Measurements from ENCODE around the gene GLT8D2.
A peak's percentile ranks its signal among the peaks of the same experiment; 100 is the strongest.

The GLT8D2 gene

GRCh38 chr12:104064031-104064841, 14.2 kb upstream of the GLT8D2 start, which contains the start of gene HCFC2:
HCFC2 (plus strand) TSS chr12:104064531; CDS start chr12:104064561, 30 bp downstream.
- Histone ChIP-seq H4K8ac (ENCODE audit: low read depth, low read length) (peak within 1 kb of the TSS; percentile 92), H3K4me1 (ENCODE audit: control insufficient read depth in 1 of 2, insufficient read depth in 2 of 2, low read length in 2 of 2) (peaks cover 0 to 2% of the 10 kb centered on the region in 2 experiments), H3K9me3 (ENCODE audit: insufficient read depth, low read depth, low read length) (no peaks in the 10 kb centered on the region), H4K91ac (ENCODE audit: low read depth, low read length) (peak within 1 kb of the TSS; percentile 78), H3K27ac (ENCODE audit: low read depth, low read length) (peak within 1 kb of the TSS; percentile 24), H2BK12ac (ENCODE audit: low read length) (peak within 1 kb of the TSS; percentile 15), H3K4ac (ENCODE audit: low read depth, low read length) (peak within 1 kb of the TSS; percentile 30), H3K27me3 (ENCODE audit: insufficient read depth, low read length) (no peaks in the 10 kb centered on the region), H3K4me3 (ENCODE audit: low read depth, low read length) (peak within 1 kb of the TSS; percentile 99), H3K36me3 (ENCODE audit: control insufficient read depth in 1 of 2, insufficient read depth in 2 of 2, low read length in 2 of 2) (peaks cover 0 to 2% of the 10 kb centered on the region in 2 experiments), H4K12ac (ENCODE audit: low read depth, low read length) (peak within 1 kb of the TSS; percentile 88), H2BK5ac (ENCODE audit: low read depth, low read length, poor library complexity) (peak within 1 kb of the TSS; percentile 58), H3K79me1 (ENCODE audit: low read length) (peaks cover 11% of the 10 kb centered on the region), H3K9ac (ENCODE audit: low read length) (peak within 1 kb of the TSS; percentile 93), H3K18ac (ENCODE audit: low read length) (peak within 1 kb of the TSS; percentile 83), H3K14ac (ENCODE audit: low read length) (peak within 1 kb of the TSS; percentile 65), H2AFZ (ENCODE audit: insufficient read depth, low read length, poor library complexity) (peak within 1 kb of the TSS; percentile 81), H2AK5ac (ENCODE audit: low read length) (no peak within 1 kb of the TSS), H3K4me2 (ENCODE audit: low read length) (peak within 1 kb of the TSS; percentile 88), H3K23ac (ENCODE audit: low read length) (no peak within 1 kb of the TSS), H2BK120ac (ENCODE audit: insufficient read depth, low read length, poor library complexity) (peak within 1 kb of the TSS; percentile 57), H3K79me2 (ENCODE audit: control insufficient read depth, insufficient read depth, low read length, poor library complexity) (peaks cover 5% of the 10 kb centered on the region)
- DNase-seq = peak; percentile 86 to 91
- no CpG with 5 or more reads among the region's 74 CpGs for WGBS (ENCODE audit: extremely low coverage, insufficient coverage, insufficient read length)

- Histone ChIP-seq H4K12ac (ENCODE audit: low read depth, low read length) (peak overlapping the region; percentile 1), H3K4me2 (ENCODE audit: low read length) (peak overlapping the region; percentile 88), H2BK5ac (ENCODE audit: low read depth, low read length, poor library complexity) (peak overlapping the region; percentile 28), H2AK5ac (ENCODE audit: low read length) (no peak overlapping the region), H4K8ac (ENCODE audit: low read depth, low read length) (peak overlapping the region; percentile 59), H2AFZ (ENCODE audit: insufficient read depth, low read length, poor library complexity) (peak overlapping the region; percentile 81), H4K91ac (ENCODE audit: low read depth, low read length) (peak overlapping the region; percentile 38), H3K9ac (ENCODE audit: low read length) (peak overlapping the region; percentile 48), H3K4me1 (ENCODE audit: control insufficient read depth in 1 of 2, insufficient read depth in 2 of 2, low read length in 2 of 2) (peaks cover 0 to 2% of the 10 kb centered on the region in 2 experiments), H3K18ac (ENCODE audit: low read length) (peak overlapping the region; percentile 43), H3K14ac (ENCODE audit: low read length) (peak overlapping the region; percentile 50), H3K23ac (ENCODE audit: low read length) (no peak overlapping the region), H2BK12ac (ENCODE audit: low read length) (peak overlapping the region; percentile 15), H3K9me3 (ENCODE audit: insufficient read depth, low read depth, low read length) (no peaks in the 10 kb centered on the region), H2BK120ac (ENCODE audit: insufficient read depth, low read length, poor library complexity) (peak overlapping the region; percentile 14), H3K79me2 (ENCODE audit: control insufficient read depth, insufficient read depth, low read length, poor library complexity) (peaks cover 5% of the 10 kb centered on the region), H3K4ac (ENCODE audit: low read depth, low read length) (no peak overlapping the region), H3K4me3 (ENCODE audit: low read depth, low read length) (peak overlapping the region; percentile 99), H3K27ac (ENCODE audit: low read depth, low read length) (peak overlapping the region; percentile 9), H3K36me3 (ENCODE audit: control insufficient read depth in 1 of 2, insufficient read depth in 2 of 2, low read length in 2 of 2) (no peaks in the 10 kb centered on the region), H3K79me1 (ENCODE audit: low read length) (peaks cover 11% of the 10 kb centered on the region), H3K27me3 (ENCODE audit: insufficient read depth, low read length) (no peaks in the 10 kb centered on the region)
- WGBS (ENCODE audit: extremely low coverage, insufficient coverage, insufficient read length) = no CpG with 5 or more reads among the region's 7 CpGs
- peak in 1 of 2 donors; percentile 2 for DNase-seq
Observed at GRCh38 chr12:104063712-104064030, 13.7 kb upstream of the GLT8D2 start.

GRCh38 chr12:104060791-104061190, 10.8 kb upstream of the GLT8D2 start:
- Histone ChIP-seq H3K27me3 (ENCODE audit: insufficient read depth, low read length) (no peaks in the 10 kb centered on the region), H3K9ac (ENCODE audit: low read length) (no peak overlapping the region), H2BK5ac (ENCODE audit: low read depth, low read length, poor library complexity) (no peak overlapping the region), H3K79me1 (ENCODE audit: low read length) (peaks cover 11% of the 10 kb centered on the region), H3K36me3 (ENCODE audit: control insufficient read depth in 1 of 2, insufficient read depth in 2 of 2, low read length in 2 of 2) (no peaks in the 10 kb centered on the region), H2BK12ac (ENCODE audit: low read length) (no peak overlapping the region), H2AK5ac (ENCODE audit: low read length) (no peak overlapping the region), H3K9me3 (ENCODE audit: insufficient read depth, low read depth, low read length) (no peaks in the 10 kb centered on the region), H3K4me1 (ENCODE audit: control insufficient read depth in 1 of 2, insufficient read depth in 2 of 2, low read length in 2 of 2) (peaks cover 0 to 2% of the 10 kb centered on the region in 2 experiments), H3K23ac (ENCODE audit: low read length) (no peak overlapping the region), H4K12ac (ENCODE audit: low read depth, low read length) (no peak overlapping the region), H3K4me2 (ENCODE audit: low read length) (no peak overlapping the region), H3K14ac (ENCODE audit: low read length) (no peak overlapping the region), H2AFZ (ENCODE audit: insufficient read depth, low read length, poor library complexity) (no peak overlapping the region), H4K91ac (ENCODE audit: low read depth, low read length) (no peak overlapping the region), H3K4ac (ENCODE audit: low read depth, low read length) (no peak overlapping the region), H3K18ac (ENCODE audit: low read length) (no peak overlapping the region), H3K27ac (ENCODE audit: low read depth, low read length) (no peak overlapping the region), H3K4me3 (ENCODE audit: low read depth, low read length) (no peak overlapping the region), H4K8ac (ENCODE audit: low read depth, low read length) (no peak overlapping the region), H3K79me2 (ENCODE audit: control insufficient read depth, insufficient read depth, low read length, poor library complexity) (peaks cover 5% of the 10 kb centered on the region), H2BK120ac (ENCODE audit: insufficient read depth, low read length, poor library complexity) (no peak overlapping the region)
- peak; percentile 26 to 50 for DNase-seq
- WGBS (ENCODE audit: extremely low coverage, insufficient coverage, insufficient read length) = no CpG with 5 or more reads among the region's 2 CpGs

GRCh38 chr12:104059963-104060362, 10.0 kb upstream of the GLT8D2 start:
- no peak for DNase-seq
- H2BK5ac ChIP-seq (ENCODE audit: low read depth, low read length, poor library complexity) = no peak overlapping the region
- no peak overlapping the region for H3K23ac ChIP-seq (ENCODE audit: low read length)
- WGBS (ENCODE audit: extremely low coverage, insufficient coverage, insufficient read length) = no CpG with 5 or more reads among the region's 2 CpGs
- H3K4me1 ChIP-seq (ENCODE audit: control insufficient read depth in 1 of 2, insufficient read depth in 2 of 2, low read length in 2 of 2) = no peaks in the 10 kb centered on the region
- H4K91ac ChIP-seq (ENCODE audit: low read depth, low read length) = no peak overlapping the region
- no peak overlapping the region for H2BK12ac ChIP-seq (ENCODE audit: low read length)
- H2AK5ac ChIP-seq (ENCODE audit: low read length) = no peak overlapping the region
- no peaks in the 10 kb centered on the region for H3K9me3 ChIP-seq (ENCODE audit: insufficient read depth, low read depth, low read length)
- H3K27ac ChIP-seq (ENCODE audit: low read depth, low read length) = no peak overlapping the region
- no peak overlapping the region for H3K4ac ChIP-seq (ENCODE audit: low read depth, low read length)
- no peak overlapping the region for H3K4me2 ChIP-seq (ENCODE audit: low read length)
- H3K18ac ChIP-seq (ENCODE audit: low read length) = no peak overlapping the region
- H4K8ac ChIP-seq (ENCODE audit: low read depth, low read length) = no peak overlapping the region
- no peak overlapping the region for H2AFZ ChIP-seq (ENCODE audit: insufficient read depth, low read length, poor library complexity)
- H3K27me3 ChIP-seq (ENCODE audit: insufficient read depth, low read length) = no peaks in the 10 kb centered on the region
- peaks cover 11% of the 10 kb centered on the region for H3K79me1 ChIP-seq (ENCODE audit: low read length)
- no peak overlapping the region for H2BK120ac ChIP-seq (ENCODE audit: insufficient read depth, low read length, poor library complexity)
- H3K4me3 ChIP-seq (ENCODE audit: low read depth, low read length) = no peak overlapping the region
- no peak overlapping the region for H4K12ac ChIP-seq (ENCODE audit: low read depth, low read length)
- no peak overlapping the region for H3K14ac ChIP-seq (ENCODE audit: low read length)
- no peaks in the 10 kb centered on the region for H3K36me3 ChIP-seq (ENCODE audit: control insufficient read depth in 1 of 2, insufficient read depth in 2 of 2, low read length in 2 of 2)
- no peak overlapping the region for H3K9ac ChIP-seq (ENCODE audit: low read length)
- peaks cover 5% of the 10 kb centered on the region for H3K79me2 ChIP-seq (ENCODE audit: control insufficient read depth, insufficient read depth, low read length, poor library complexity)
